HG03571 (cell line): Measurements from ENCODE around the gene EFNB3.

Experiments used
- ATAC-seq: cut with Tn5 transposase; IDR thresholded peaks from one replicate; pipeline ENCODE4 v1.9.1; 2021; ENCODE audit not compliant: unreplicated experiment

Gene EFNB3

DNA sequence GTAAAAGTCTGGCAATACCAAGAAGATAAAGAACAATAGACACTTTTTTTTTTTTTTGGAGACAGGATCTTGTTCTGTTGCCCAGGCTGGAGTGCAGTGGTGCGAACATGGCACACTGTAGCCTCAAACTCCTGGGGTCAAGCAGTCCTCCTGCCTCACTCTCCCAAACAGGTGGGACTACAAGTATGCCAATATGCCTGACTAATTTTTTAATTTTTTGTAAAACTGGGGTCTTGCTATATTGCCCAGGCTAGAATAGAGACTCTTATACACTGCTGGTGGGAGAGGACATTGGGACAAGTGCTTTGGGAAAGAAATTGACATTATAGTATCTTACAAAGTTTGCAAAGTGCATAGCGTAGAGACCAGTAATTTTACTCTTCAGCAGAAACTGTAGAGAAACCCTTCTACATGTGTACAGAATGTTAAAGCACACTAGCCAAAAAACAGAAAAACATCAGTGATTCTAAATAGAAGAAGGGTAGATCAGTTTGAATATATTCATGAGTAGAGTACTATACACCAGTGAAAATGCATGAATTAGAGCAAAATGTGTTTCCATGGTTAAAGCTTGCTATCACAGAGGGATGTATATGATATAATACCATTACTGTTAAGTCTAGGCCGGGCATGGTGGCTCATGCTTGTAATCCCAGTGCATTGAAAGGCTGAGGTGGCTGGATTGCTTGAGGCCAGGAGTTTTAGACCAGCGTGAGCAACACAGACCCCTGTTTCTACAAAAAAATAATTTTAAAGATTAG, 7.0 kb upstream of the EFNB3 start:
- ATAC-seq: no peak

DNA sequence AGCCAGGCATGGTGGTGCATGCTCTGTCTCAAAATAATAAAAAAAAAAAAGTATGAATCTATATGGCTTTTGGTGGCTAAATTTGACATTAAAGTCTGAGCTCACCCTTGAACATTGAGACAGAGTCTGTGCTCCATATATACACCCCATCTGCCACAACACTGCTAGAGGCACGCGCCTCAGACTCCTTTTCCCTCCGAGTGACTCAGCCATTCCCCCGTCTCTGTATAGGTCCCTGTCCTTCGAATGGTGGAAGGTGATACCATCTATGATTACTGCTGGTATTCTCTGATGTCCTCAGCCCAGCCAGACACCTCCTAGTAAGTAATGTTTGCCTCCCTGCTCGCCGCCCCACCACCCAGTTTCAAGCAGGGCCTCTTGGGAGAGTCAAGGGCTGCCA, 4.5 kb upstream of the EFNB3 start:
- no peak for ATAC-seq

DNA sequence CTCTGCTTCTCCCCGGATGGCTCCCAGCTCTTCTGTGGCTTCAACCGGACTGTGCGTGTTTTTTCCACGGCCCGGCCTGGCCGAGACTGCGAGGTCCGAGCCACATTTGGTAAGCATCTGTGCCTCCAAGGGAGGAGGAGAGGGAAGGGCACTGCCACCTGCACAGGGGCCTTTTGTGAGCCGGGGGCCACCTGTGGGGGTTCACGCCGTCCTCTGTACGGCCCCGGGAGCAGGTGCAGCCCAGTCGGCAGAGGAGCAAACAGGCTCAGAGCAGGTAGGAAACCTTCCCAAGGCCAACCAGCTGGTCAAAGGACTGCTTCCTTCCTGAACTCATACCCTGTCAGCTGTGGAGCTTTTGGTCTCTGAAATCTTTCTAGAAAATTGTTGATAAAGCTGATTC, 3.3 kb upstream of the EFNB3 start:
- ATAC-seq: no peak

GRCh38 chr17:7702776-7703175, 2.2 kb upstream of the EFNB3 start:
- ATAC-seq: no peak

DNA sequence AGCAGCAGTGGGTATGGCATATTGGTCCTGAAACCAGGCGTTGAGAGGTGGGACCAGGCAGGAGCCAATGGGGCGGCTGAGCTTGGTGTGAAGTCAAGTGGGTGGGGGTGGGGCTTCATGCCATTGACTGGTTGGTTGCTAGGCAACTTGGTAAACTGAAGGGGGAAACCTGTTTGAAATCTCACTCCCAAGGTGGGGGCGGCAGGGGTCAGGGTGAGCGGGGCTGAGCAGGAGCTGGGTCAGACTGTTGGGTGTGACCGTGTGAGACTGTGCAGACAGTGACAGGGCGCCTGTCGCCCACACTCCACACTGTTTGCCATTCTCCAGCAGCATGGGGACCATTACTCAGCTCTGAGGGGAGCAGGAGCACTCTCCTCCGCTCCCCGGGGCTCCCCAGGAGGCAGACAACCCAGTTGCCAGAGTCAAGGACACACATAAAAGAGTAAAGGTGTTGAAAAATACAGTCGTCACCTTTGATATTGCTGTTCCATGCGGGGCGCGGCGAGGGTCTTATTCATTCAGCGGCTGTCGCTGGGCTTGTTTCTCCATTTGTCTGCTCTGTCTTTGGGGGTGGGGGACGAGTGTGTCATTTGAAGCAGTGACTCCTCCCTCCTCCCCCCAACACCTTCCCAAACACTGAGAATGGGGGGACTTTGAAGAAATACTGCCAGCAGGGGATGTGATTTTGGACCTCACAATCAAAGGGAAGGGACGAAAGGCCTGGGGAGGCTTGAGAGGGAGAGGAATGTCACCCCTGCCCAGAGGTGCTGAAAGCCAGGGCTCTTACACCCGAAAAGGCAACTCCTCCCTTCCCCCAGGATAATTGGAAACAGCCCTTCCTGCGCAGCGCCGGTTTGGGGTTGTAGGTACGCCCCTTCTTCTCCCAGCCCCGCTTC, 1.2 kb upstream of the EFNB3 start:
- no peak for ATAC-seq

DNA sequence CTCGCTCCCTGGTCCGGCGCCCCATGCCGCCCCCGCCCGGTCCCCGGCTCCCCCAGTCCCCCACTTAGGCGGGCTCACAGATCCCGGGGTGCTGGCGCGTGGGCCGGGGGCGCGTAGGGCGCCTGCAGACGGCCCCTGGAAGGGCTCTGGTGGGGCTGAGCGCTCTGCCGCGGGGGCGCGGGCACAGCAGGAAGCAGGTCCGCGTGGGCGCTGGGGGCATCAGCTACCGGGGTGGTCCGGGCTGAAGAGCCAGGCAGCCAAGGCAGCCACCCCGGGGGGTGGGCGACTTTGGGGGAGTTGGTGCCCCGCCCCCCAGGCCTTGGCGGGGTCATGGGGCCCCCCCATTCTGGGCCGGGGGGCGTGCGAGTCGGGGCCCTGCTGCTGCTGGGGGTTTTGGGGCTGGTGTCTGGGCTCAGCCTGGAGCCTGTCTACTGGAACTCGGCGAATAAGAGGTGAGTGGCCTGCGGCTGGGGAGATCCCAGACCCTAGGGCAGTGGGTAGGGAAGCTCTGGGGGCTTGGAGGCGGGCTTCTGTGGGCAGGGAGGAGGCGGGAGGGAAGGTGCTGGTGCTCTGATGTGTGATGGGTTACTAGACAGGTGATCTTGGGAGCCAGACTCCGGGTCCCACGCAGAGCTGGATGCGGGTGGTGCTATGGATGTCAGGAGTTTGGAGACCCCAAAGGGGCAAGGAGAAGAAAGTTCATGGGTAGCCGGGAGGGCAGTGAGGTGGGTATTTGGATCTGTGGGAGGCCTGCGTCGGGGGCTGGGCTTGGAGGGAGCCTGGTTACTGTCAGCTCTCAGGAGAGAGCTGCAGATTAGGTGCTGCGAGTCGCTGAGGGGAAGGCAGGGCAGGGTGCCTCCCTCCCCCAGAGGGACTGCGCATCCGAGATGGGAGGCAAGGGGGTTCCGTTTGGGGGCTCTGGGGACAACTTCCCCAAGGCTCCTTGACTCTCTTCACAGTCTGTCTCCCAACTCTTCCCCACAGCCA, 560 bp downstream of the EFNB3 start:
- no peak for ATAC-seq

DNA sequence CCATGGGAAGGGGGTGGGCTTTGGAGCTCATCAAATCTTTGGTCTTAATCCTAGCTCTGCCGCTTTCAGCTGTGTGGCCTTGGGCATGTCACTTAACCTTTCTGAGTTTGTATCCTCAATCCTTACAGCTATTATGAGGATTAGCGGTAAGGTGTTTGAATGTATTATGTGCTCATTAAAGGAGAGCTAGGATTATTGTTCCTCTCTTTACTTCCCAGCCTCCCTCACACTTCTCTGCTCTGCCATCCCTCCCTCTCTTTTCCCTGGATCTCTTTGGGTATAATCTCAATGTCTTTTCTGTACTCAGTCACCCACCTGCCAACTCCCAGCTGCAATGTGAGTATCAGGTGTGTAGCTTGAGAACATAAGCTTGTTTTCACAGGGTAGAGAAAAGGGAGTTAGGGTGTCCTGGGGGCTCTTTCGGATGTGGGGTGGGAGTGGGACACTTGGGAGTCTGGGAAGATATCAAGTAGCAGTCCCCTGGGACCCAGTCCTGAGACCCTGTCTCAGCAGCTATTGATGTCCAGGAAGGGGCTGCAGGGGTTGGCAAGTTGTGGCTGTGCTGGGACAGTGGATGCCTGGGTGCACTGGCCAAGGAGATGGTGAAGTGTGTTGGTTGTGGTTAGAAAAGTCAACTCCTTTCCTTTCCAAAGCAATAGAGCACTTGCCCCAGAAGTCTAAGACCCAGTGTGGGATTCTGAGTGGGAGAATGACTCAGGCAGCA, 1.8 kb downstream of the EFNB3 start:
- ATAC-seq: no peak

- ATAC-seq: no peak
Observed at GRCh38 chr17:7707446-7707845, 2.4 kb downstream of the EFNB3 start.

DNA sequence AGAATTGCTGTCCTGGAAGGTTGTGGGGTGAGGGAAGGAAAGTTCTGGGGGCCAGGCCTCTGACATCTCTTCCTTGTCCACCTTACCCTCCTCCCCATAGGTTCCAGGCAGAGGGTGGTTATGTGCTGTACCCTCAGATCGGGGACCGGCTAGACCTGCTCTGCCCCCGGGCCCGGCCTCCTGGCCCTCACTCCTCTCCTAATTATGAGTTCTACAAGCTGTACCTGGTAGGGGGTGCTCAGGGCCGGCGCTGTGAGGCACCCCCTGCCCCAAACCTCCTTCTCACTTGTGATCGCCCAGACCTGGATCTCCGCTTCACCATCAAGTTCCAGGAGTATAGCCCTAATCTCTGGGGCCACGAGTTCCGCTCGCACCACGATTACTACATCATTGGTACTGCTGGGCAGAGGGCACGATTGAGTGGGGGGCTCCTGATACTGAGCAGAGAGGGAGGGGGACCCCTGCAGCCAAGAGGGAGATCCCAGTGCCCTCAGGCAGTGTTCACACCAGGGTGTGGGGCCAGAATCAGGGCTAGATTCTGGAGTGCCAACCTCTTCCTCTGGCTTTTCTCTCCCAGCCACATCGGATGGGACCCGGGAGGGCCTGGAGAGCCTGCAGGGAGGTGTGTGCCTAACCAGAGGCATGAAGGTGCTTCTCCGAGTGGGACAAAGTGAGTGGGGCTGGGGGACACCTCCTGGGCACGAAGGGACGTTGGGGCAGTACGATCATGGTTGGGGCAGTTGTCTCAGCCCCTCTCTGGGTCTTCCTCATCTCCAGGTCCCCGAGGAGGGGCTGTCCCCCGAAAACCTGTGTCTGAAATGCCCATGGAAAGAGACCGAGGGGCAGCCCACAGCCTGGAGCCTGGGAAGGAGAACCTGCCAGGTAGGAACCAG, 3.1 kb downstream of the EFNB3 start:
- no peak for ATAC-seq

DNA sequence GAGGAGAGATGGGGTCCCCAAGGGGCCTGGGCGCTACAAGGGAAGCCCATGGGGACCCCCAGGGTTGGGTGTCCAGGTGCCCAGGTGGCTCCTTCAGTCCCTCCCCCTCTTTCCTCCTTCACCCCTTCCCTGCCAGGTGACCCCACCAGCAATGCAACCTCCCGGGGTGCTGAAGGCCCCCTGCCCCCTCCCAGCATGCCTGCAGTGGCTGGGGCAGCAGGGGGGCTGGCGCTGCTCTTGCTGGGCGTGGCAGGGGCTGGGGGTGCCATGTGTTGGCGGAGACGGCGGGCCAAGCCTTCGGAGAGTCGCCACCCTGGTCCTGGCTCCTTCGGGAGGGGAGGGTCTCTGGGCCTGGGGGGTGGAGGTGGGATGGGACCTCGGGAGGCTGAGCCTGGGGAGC, 4.0 kb downstream of the EFNB3 start:
- no peak for ATAC-seq

- no peak for ATAC-seq
Observed at GRCh38 chr17:7710301-7710700, 5.3 kb downstream of the EFNB3 start.

GRCh38 chr17:7711051-7711755, 6.2 kb downstream of the EFNB3 start:
- ATAC-seq: no peak

GRCh38 chr17:7712111-7712771, 7.2 kb downstream of the EFNB3 start:
- no peak for ATAC-seq

DNA sequence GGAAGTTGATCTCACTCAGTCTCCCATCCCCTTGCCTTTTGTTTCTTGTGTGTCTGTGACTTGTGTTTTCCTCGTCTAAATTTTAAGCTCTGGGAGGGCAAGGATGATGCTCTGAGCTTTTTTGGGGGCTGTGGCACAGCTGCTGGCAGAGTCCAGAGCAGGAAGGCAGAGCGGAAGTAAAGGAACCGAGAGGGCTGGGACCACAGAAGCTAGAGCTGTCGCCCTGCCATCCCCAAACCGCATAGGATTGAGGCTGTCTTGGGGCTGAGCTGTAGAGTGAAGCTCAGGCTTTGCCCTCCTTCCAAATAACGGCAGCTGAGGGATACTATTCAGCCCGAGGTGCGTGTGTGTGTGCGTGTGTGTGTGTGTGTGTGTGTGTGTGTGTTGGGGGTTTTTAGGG, 8.8 kb downstream of the EFNB3 start:
- ATAC-seq: no peak

GRCh38 chr17:7714721-7715594, 10.0 kb downstream of the EFNB3 start:
- ATAC-seq: no peak

DNA sequence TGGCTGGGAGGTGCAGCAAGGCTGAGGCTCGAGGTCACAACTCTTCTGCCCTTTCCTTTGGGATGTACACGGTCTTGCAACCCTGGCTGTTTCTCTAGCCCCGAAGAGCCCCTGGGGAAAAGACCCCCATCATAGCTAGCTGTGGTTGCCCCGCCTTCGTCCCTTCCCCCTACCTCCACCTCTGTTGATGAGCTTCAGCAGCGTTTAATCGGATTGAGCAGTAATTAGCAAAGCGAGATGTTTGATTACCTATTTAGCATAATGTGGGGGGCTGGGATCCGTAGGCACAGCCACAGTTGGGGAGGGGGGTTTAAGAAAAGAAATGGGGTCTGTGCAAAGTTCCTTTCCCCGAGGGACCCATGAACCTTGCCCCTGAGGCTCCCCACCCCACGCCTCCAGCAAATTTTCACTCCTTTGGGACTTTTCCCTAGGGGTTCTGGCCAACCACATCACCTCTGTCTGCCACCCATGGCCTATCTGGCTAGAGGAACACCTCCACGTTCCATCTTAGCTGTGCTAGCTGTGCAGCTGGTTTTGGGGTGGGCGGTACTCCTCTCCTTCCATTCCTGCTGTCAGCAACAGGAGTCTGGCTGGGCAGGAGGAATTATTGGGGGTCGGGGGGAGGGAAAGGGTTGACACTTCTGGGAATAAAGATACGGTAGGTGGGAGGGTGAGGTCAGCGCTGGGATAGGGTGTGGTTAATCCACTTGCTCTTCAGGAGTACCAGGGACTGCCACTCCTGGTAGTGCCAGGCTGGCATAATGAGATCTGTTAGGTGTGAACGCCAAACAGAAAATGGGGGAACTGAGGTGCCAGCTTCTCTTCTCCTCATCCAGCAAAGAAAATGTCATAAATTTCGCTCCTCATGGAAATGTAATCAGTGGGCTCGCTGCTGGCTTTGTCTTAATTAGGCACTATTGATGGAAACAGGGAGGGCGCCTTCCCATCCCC, 11.2 kb downstream of the EFNB3 start:
- ATAC-seq: no peak
